MM.1S (cell line): ENCODE data around the gene FLAD1.

Source experiments
- DNase-seq: peaks from one replicate; pipeline ENCODE4 v3.0.0-alpha.2; 2015
- H2AFZ ChIP-seq: fragments of 300-600 bp; sonication (generic); 2 replicates; pipeline ENCODE4 v1.6.0; 2016; ENCODE audit warnings: antibody characterized with exemption, low read length
- H3F3A ChIP-seq: fragments of 300-600 bp; sonication (generic); 2 replicates; pipeline ENCODE4 v1.6.1; 2016; ENCODE audit warnings: mild to moderate bottlenecking, antibody characterized with exemption, low read length, moderate library complexity, mixed read lengths; ENCODE audit not compliant: insufficient read depth
- H3K27ac ChIP-seq: fragments of 300-600 bp; sonication (generic); 2 replicates; pipeline ENCODE4 v1.5.1; 2016; ENCODE audit warnings: mild to moderate bottlenecking, low read length
- H3K27me3 ChIP-seq: fragments of 300-600 bp; sonication (generic); replicated peaks from 2 replicates; pipeline ENCODE4 v1.6.0; 2016; ENCODE audit warnings: low read length; ENCODE audit not compliant: insufficient read depth
- H3K36me3 ChIP-seq: fragments of 300-600 bp; sonication (generic); replicated peaks from 2 replicates; pipeline ENCODE4 v1.6.1; 2016; ENCODE audit warnings: mild to moderate bottlenecking, low read length, mixed read lengths; ENCODE audit not compliant: insufficient read depth
- H3K4me1 ChIP-seq: fragments of 300-600 bp; sonication (generic); 2 replicates; pipeline ENCODE4 v1.6.1; 2016; ENCODE audit warnings: low read length, mixed read lengths
- H3K4me2 ChIP-seq: fragments of 300-600 bp; sonication (generic); 2 replicates; pipeline ENCODE4 v1.6.0; 2016; ENCODE audit warnings: low read depth, low read length
- H3K4me3 ChIP-seq: fragments of 300-600 bp; sonication (generic); 2 replicates; pipeline ENCODE4 v1.5.1; 2016; ENCODE audit warnings: low read length, mixed read lengths
- H3K79me2 ChIP-seq: fragments of 300-600 bp; sonication (generic); 2 replicates; pipeline ENCODE4 v1.6.1; 2016; ENCODE audit warnings: mixed run types, low read length, mixed read lengths
- H3K9ac ChIP-seq: fragments of 300-600 bp; sonication (generic); 2 replicates; pipeline ENCODE4 v1.6.1; 2016; ENCODE audit warnings: low read length, mixed read lengths
- H3K9me2 ChIP-seq: fragments of 300-600 bp; sonication (generic); replicated peaks from 2 replicates; pipeline ENCODE4 v1.6.1; 2016; ENCODE audit warnings: mild to moderate bottlenecking, low read length, mixed read lengths; ENCODE audit not compliant: insufficient read depth
- H3K9me3 ChIP-seq: fragments of 300-600 bp; sonication (generic); replicated peaks from 2 replicates; pipeline ENCODE4 v1.6.1; 2016; ENCODE audit warnings: mild to moderate bottlenecking, low read length, mixed read lengths; ENCODE audit not compliant: insufficient read depth
- H4K20me1 ChIP-seq: fragments of 300-600 bp; sonication (generic); 2 replicates; pipeline ENCODE4 v1.6.1; 2016; ENCODE audit warnings: mild to moderate bottlenecking, low read length, moderate library complexity, mixed read lengths; ENCODE audit not compliant: insufficient read depth
- CTCF ChIP-seq: fragments of 300-600 bp; sonication (generic); IDR thresholded peaks from 2 replicates; pipeline ENCODE4 v1.5.1; 2016; ENCODE audit warnings: antibody characterized with exemption, low read length, mixed read lengths
- EZH2 ChIP-seq: fragments of 300-600 bp; sonication (generic); optimal IDR thresholded peaks from 2 replicates; pipeline ENCODE3; 2017; ENCODE audit warnings: low read depth, mild to moderate bottlenecking, antibody characterized with exemption, low read length, mixed read lengths
- EZH2phosphoT487 ChIP-seq: fragments of 300-600 bp; sonication (generic); IDR thresholded peaks from 2 replicates; pipeline ENCODE4 v1.6.1; 2018; ENCODE audit warnings: antibody characterized with exemption, low read length

FLAD1 gene

DNA sequence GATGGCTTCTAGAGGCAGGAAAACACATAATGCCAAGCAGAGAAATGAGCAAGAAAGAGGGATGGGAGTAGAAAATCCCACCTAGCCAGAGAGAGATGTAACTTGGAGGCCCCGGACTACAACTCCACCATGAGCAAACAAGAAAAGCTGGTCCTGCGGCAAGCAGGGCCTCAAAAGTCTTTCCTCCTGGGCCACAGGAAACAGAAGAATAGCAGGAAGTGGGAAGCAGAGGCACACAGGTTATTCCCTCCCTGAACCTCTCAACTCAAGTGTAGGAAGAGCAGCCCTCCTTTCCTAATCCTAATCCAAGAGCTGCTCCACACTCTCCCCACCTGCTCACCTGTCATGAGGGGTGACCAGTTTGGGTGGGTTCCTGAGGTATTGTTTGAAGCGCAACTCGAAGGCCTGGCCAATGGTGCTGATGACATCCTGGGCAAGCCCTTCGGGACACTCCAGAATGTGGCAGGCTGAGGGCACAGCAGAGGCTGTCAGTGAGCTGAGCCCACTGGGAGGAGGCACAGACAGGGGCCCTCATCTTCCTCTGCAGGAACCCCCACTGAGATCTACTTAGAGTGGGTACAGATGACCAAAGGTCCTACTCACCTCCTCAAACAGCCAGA is 15.7 kb upstream of the FLAD1 start:
- peaks cover 45% of the 10 kb centered on the region for H3K4me1 ChIP-seq
- H3K9ac ChIP-seq: no peak overlapping the region
- H4K20me1 ChIP-seq: no peaks in the 10 kb centered on the region
- TF ChIP-seq EZH2 (no peak), CTCF (no peak), EZH2phosphoT487 (no peak)
- H2AFZ ChIP-seq: no peak overlapping the region
- H3K4me3 ChIP-seq: no peak overlapping the region
- H3K36me3 ChIP-seq: peaks cover 25% of the 10 kb centered on the region
- no peak overlapping the region for H3K27ac ChIP-seq
- H3K27me3 ChIP-seq: no peaks in the 10 kb centered on the region
- H3K79me2 ChIP-seq: peaks cover 96% of the 10 kb centered on the region
- no peak for DNase-seq
- H3K4me2 ChIP-seq: no peak overlapping the region
- H3K9me2 ChIP-seq: no peaks in the 10 kb centered on the region
- H3F3A ChIP-seq: peaks cover 21% of the 10 kb centered on the region
- no peaks in the 10 kb centered on the region for H3K9me3 ChIP-seq

- Histone ChIP-seq H3K4me3 (no peak overlapping the region), H3K36me3 (peaks cover 21% of the 10 kb centered on the region), H3K9ac (no peak overlapping the region; the same call in 1 of the 2 replicates), H3K4me1 (peaks cover 38% of the 10 kb centered on the region), H3K4me2 (no peak overlapping the region), H3K9me3 (no peaks in the 10 kb centered on the region), H4K20me1 (no peaks in the 10 kb centered on the region), H3K79me2 (peaks cover 96% of the 10 kb centered on the region), H3K27ac (no peak overlapping the region), H3K27me3 (no peaks in the 10 kb centered on the region), H3F3A (peaks cover 22% of the 10 kb centered on the region), H2AFZ (no peak overlapping the region), H3K9me2 (no peaks in the 10 kb centered on the region)
- no peak for TF ChIP-seq EZH2
- TF ChIP-seq EZH2phosphoT487: no peak
- TF ChIP-seq CTCF: no peak
- no peak for DNase-seq
These were observed 14.4 kb upstream of the FLAD1 start for GRCh38 chr1:154968731-154969130.

- Histone ChIP-seq H3K4me2 (peak overlapping the region; percentile 86; the same call in 1 of the 2 replicates), H3K27ac (no peak overlapping the region)
These were observed 13.9 kb upstream of the FLAD1 start for GRCh38 chr1:154969246-154969645.

More at GRCh38 chr1:154969246-154969645, 13.9 kb upstream of the FLAD1 start:
- Histone ChIP-seq H3K9ac (no peak overlapping the region; the same call in 1 of the 2 replicates), H2AFZ (no peak overlapping the region), H3K36me3 (peaks cover 20% of the 10 kb centered on the region), H3F3A (peaks cover 22% of the 10 kb centered on the region), H3K9me2 (no peaks in the 10 kb centered on the region), H3K79me2 (peaks cover 92% of the 10 kb centered on the region), H3K4me3 (no peak overlapping the region), H3K9me3 (no peaks in the 10 kb centered on the region), H3K4me1 (peaks cover 34% of the 10 kb centered on the region), H4K20me1 (no peaks in the 10 kb centered on the region), H3K27me3 (no peaks in the 10 kb centered on the region)
- TF ChIP-seq EZH2 (no peak), CTCF (no peak), EZH2phosphoT487 (no peak)
- DNase-seq: no peak
